Measurements from ENCODE around the gene PGAP3.

DNA sequence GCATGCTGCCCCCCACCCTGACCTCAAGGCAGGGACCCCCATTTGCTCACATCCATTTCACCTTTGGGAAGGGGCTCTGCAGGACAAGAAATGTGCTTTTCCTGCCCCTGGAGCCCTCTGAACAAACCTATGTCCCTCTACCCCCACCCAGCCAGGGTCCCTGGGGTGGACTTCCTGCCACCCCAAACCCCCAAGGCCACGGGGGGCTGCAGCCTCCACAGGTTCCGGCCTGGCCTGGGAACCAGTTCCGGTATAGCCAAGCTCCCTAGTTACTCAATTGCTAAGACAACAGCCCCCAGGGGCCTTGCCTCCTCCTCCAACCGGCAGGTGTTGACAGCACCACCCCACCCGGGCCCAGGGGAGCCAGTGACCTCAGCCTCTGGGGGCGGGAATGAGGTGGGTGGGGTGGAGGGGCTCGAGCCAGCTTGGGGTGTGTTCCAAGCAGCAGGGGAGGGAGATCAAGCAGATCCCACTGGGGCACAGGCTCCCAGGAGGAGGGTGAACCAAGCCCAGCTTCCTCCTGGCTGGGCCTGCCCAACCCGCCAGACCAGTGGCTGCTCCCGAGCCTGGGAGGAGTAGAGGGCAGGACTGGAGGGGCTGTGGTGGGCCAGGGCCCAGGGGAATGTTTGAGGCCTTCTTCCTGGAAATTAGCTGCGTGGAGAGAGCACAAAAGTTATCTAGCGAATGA, 13.0 kb downstream of the PGAP3 start:
- TF ChIP-seq, protein P1, sequence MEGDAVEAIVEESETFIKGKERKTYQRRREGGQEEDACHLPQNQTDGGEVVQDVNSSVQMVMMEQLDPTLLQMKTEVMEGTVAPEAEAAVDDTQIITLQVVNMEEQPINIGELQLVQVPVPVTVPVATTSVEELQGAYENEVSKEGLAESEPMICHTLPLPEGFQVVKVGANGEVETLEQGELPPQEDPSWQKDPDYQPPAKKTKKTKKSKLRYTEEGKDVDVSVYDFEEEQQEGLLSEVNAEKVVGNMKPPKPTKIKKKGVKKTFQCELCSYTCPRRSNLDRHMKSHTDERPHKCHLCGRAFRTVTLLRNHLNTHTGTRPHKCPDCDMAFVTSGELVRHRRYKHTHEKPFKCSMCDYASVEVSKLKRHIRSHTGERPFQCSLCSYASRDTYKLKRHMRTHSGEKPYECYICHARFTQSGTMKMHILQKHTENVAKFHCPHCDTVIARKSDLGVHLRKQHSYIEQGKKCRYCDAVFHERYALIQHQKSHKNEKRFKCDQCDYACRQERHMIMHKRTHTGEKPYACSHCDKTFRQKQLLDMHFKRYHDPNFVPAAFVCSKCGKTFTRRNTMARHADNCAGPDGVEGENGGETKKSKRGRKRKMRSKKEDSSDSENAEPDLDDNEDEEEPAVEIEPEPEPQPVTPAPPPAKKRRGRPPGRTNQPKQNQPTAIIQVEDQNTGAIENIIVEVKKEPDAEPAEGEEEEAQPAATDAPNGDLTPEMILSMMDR (IDR thresholded peaks at IDR 0.05; ENCODE audit: low read length), result no peak
- no peak for TF ChIP-seq EZH2 (IDR thresholded peaks at IDR 0.05; ENCODE audit: borderline replicate concordance, low read length)
